Natural killer cell treated with Interleukin-12 subunit alpha and Interleukin-12 subunit beta and Interleukin-15 and Interleukin-18, amount 100 ng/mL, for 72 hours (primary cell): ENCODE results near the gene MIGA2. TPM values are rescaled to one million over a fixed set of nuclear protein-coding genes. Genes with fewer than 3 reads are reported as not detected.

Experiments
- ATAC-seq, 2 donors: fragments of 150-1000 bp; cut with Tn5 transposase in 1 of 2; sonication (Bioruptor Pico), chemical (Tn5 transposase) in 1 of 2; 2 replicates each; pipeline ENCODE4 v1.10.0; 2021
- DNase-seq: peaks from one replicate; pipeline ENCODE4 v3.0.0; 2022; ENCODE audit warnings: low spot score
- H3K27ac Mint-ChIP-seq, 2 donors: 1 replicate in 1 of 2; 2 replicates in 1 of 2; pipeline ENCODE4 v1.8.0; 2022; ENCODE audit warnings: mixed read lengths in 2 of 2, mild to moderate bottlenecking in 1 of 2, moderate library complexity in 1 of 2
- H3K27me3 Mint-ChIP-seq, 2 donors: 1 replicate in 1 of 2; 2 replicates in 1 of 2; pipeline ENCODE4 v1.8.0; 2022; ENCODE audit warnings: mixed read lengths in 2 of 2
- H3K36me3 Mint-ChIP-seq: one replicate; pipeline ENCODE4 v1.8.0; 2022; ENCODE audit warnings: mixed read lengths
- H3K4me1 Mint-ChIP-seq, 2 donors: 1 replicate in 1 of 2; 2 replicates in 1 of 2; pipeline ENCODE4 v1.8.0; 2022; ENCODE audit warnings: low read depth in 2 of 2, mixed read lengths in 2 of 2, mild to moderate bottlenecking in 1 of 2
- H3K4me3 Mint-ChIP-seq: one replicate; pipeline ENCODE4 v1.8.0; 2022; ENCODE audit warnings: mixed read lengths
- H3K9me3 Mint-ChIP-seq: 2 replicates; pipeline ENCODE4 v1.8.0; 2022; ENCODE audit warnings: mixed read lengths
- total RNA-seq, 2 donors: library from RNA; stranded (reverse); gene quantifications; one replicate each; pipeline ENCODE4 v1.2.3, GENCODE V29; 2022

The MIGA2 gene
- total RNA-seq, 2 donors from 2014 or later, result 42.4 to 82.6 TPM

DNA sequence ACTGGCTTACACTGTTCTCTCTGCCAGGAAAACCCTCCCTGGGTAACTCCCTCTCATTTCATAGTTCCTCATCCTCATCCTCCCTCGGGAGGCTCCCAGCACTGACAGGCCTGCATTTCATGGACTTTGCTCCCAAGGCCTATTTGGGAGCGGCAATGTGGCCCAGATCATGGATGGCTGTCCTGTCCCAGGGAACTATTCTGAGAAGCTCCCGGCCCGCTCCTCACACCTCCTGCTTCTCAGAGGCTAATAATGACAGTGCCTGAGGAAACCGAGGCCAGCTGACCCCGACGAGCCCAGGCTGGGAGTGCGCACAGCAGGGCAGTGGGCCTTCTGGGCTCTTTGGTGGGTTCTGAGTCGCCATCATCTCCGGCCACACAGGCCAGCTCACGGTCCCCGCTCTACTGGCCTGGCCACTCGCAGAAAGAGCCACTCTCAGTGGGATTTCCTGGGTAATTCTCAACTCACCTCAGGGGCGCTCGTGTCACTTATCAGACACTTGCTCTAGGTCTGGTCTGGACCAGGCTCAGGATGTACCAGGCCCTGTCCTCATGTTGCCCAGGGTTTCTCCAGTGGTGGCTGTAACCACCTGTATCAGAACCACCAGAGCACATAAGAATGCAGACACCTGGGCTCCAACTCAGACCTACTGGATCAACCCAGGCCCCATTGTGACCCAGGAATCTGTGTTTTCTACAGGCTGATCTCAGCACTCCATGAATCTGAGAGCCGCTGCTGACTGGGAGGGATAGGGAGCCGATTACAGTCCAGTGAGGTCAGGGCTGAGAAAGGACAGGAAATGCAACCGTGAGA, 42.5 kb downstream of the MIGA2 start:
- no peaks in the 10 kb centered on the region for H3K9me3 Mint-ChIP-seq
- H3K27ac Mint-ChIP-seq, result no peak overlapping the region
- H3K36me3 Mint-ChIP-seq, result no peaks in the 10 kb centered on the region
- peaks cover 12 to 25% of the 10 kb centered on the region in 2 donors for H3K4me1 Mint-ChIP-seq
- peak overlapping the region; percentile 95 for H3K4me3 Mint-ChIP-seq
- ATAC-seq (no peak), DNase-seq (no peak)
- H3K27me3 Mint-ChIP-seq, result no peaks in the 10 kb centered on the region

GRCh38 chr9:129079829-129080228, 43.4 kb downstream of the MIGA2 start:
- H3K4me3 Mint-ChIP-seq, result peak overlapping the region; percentile 95
- H3K36me3 Mint-ChIP-seq, result no peaks in the 10 kb centered on the region
- no peak for DNase-seq
- no peaks in the 10 kb centered on the region for H3K27me3 Mint-ChIP-seq
- H3K27ac Mint-ChIP-seq, result peak overlapping the region in 1 of 2 donors; percentile 87
- ATAC-seq, result no peak
- H3K9me3 Mint-ChIP-seq, result no peaks in the 10 kb centered on the region
- peaks cover 14 to 25% of the 10 kb centered on the region in 2 donors for H3K4me1 Mint-ChIP-seq

DNA sequence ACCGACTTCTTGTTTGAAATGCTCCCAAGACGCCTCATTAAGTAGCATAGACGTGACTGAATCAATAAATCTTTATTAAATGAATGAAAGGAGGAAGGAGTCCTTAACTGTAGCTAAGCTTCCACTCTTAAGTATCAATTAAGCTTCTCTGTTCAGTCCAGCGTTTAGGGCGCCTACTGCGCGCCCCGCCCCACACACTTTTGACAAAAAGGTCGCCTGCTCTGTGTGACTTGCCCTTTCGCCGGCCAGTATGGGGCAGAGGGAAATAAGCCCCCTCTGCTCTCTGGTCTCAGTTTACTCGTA, 43.8 kb downstream of the MIGA2 start:
- peaks cover 17 to 25% of the 10 kb centered on the region in 2 donors for H3K4me1 Mint-ChIP-seq
- no peaks in the 10 kb centered on the region for H3K27me3 Mint-ChIP-seq
- H3K36me3 Mint-ChIP-seq, result no peaks in the 10 kb centered on the region
- H3K9me3 Mint-ChIP-seq, result no peaks in the 10 kb centered on the region
- ATAC-seq (no peak), DNase-seq (no peak)
- H3K27ac Mint-ChIP-seq, result peak overlapping the region; percentile 66 to 87
- peak overlapping the region; percentile 95 for H3K4me3 Mint-ChIP-seq

DNA sequence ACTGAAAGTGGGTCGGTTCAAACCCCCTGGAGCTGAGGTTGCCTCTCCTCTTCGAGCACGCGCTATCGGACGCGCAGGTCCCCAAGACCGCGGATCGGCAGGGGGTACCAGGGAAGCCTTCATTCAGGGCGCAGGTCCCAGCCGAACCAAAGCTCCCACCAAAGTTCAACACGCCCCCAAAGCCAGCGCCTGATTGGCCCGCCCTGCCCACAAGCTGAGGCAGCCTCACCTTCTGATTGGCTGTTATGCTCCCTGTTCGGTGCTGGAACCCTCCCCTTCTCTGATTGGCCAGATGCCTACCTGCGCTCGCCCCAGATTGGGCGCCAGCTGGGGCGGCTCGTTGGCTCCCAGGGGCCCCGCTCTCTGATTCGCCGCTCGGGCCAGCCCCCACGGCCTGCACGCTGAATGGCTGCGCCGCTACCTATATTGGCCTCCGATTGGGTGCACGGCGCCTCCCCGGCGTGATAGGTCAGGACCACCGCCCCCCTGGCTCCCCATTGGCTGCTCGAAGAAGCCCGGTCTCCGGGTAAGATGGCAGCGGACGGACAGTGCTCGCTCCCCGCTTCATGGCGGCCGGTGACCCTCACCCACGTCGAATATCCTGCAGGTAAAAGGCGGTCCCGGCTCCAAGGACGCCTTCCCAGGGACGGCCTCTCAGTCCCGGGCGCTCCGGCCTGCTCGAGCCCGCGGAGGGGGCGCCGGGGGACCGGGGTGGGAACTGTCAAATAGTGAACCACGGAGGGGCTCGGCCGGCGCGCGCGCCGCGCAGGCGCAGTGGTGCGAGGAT, 44.4 kb downstream of the MIGA2 start, which contains the start of gene DOLPP1:
DOLPP1 (plus strand) TSS at position 511 of the 787 bp plus-strand sequence; CDS start at position 532, 21 bp downstream.
- H3K27ac Mint-ChIP-seq, result peak within 1 kb of the TSS; percentile 66 to 87
- H3K27me3 Mint-ChIP-seq, result no peaks in the 10 kb centered on the region
- no peaks in the 10 kb centered on the region for H3K9me3 Mint-ChIP-seq
- peaks cover 17 to 25% of the 10 kb centered on the region in 2 donors for H3K4me1 Mint-ChIP-seq
- H3K36me3 Mint-ChIP-seq, result no peaks in the 10 kb centered on the region
- DNase-seq, result peak; percentile 100
- peak within 1 kb of the TSS; percentile 95 for H3K4me3 Mint-ChIP-seq
- peak; percentile 98 for ATAC-seq

- Mint-ChIP-seq H3K4me3 (peak overlapping the region; percentile 95), H3K27ac (peak overlapping the region; percentile 66 to 87), H3K4me1 (peaks cover 17 to 25% of the 10 kb centered on the region in 2 donors), H3K27me3 (no peaks in the 10 kb centered on the region), H3K9me3 (no peaks in the 10 kb centered on the region), H3K36me3 (no peaks in the 10 kb centered on the region)
- no peak for DNase-seq
- ATAC-seq, result no peak
Measured at GRCh38 chr9:129081388-129081904, 45.0 kb downstream of the MIGA2 start.

DNA sequence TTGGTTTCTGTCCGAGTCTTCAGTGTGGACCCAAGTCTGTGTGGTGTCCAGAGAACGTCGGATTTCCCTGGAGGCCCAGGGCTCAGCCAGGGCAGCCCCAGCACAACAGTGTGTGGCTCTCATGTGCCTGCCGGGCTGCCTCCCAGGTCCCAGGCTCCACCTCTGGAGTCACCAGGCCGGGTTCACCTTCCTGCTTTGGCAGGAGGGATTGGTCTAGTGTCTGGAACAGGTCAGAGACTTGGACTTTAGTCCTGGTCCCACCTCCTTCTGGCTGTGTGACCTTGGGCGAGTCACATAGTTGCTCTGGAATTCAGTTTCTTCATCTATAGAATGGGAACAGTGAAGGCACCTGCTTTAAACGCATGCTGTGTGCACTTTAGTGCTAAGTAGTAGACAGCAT, 47.7 kb downstream of the MIGA2 start:
- Mint-ChIP-seq H3K4me3 (no peak overlapping the region), H3K9me3 (no peaks in the 10 kb centered on the region), H3K4me1 (peaks cover 17 to 19% of the 10 kb centered on the region in 2 donors), H3K36me3 (no peaks in the 10 kb centered on the region), H3K27me3 (no peaks in the 10 kb centered on the region), H3K27ac (no peak overlapping the region)
- ATAC-seq (no peak), DNase-seq (no peak)

DNA sequence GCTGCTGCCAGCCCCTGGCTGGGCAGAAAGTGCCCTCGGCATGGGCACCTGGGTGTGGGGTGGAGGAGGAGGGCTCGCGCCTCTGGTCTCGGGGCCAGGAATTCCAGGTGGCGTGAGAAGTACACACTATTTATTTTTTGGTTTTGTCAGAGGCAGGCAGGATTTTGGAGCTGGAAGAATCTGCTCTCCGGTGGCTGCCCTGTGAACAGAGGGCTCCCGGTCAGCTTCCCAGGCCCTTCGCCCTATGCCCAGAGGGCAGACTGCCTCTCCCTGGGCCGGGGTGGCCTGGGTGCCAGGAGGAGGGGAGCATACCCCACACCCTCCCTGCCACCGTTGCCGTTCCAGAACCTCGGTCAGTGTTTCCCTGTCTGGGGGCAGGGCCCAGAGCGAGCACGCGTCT, 52.8 kb downstream of the MIGA2 start:
- H3K27ac Mint-ChIP-seq, result no peak overlapping the region
- no peaks in the 10 kb centered on the region for H3K9me3 Mint-ChIP-seq
- H3K4me1 Mint-ChIP-seq, result peaks cover 0 to 5% of the 10 kb centered on the region in 2 donors
- no peaks in the 10 kb centered on the region for H3K36me3 Mint-ChIP-seq
- ATAC-seq, result no peak
- DNase-seq, result no peak
- H3K27me3 Mint-ChIP-seq, result no peaks in the 10 kb centered on the region
- H3K4me3 Mint-ChIP-seq, result no peak overlapping the region

DNA sequence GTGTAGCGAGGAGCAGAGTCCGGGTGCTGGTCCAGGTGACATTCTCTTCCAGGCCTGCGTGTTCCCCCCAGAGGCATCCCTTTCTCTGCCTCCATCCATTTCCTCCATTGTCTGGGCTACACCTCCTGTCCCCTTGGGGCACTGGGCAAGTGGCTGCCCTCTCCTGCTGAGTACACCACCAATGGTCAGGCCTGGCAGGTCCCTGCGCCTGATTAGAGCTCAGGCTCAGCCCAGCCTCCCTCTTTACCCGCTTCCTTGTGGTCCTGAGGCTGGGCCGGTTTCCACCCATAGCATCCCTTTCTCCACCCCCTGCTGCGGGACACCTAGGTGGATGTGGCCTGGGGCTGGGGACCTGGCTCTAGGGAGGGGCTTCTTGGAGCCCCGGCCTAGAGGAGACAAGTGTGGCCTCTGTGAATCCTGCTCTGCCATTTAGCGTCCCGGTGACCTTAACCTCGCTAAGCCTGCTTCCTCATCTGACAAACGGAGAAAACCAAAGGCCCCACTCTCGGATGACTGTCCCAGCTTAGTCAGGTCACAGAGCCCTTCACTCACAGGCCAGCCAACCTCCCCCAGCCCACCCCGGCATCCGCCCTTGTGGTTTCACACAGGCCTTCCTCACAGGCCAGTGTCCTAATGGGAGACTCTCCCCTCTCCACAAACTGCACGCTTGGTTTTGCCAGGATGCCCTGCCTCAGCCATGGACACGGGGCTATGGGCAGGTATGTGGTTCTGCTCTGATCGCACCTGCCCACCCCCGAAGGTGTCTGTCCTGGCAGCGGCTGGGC, 57.4 kb downstream of the MIGA2 start:
- ATAC-seq, result peak in 1 of 2 donors; percentile 21
- Mint-ChIP-seq H3K27me3 (no peaks in the 10 kb centered on the region), H3K4me3 (no peak overlapping the region), H3K9me3 (no peaks in the 10 kb centered on the region), H3K36me3 (no peaks in the 10 kb centered on the region), H3K27ac (no peak overlapping the region), H3K4me1 (no peaks in the 10 kb centered on the region)
- no peak for DNase-seq

DNA sequence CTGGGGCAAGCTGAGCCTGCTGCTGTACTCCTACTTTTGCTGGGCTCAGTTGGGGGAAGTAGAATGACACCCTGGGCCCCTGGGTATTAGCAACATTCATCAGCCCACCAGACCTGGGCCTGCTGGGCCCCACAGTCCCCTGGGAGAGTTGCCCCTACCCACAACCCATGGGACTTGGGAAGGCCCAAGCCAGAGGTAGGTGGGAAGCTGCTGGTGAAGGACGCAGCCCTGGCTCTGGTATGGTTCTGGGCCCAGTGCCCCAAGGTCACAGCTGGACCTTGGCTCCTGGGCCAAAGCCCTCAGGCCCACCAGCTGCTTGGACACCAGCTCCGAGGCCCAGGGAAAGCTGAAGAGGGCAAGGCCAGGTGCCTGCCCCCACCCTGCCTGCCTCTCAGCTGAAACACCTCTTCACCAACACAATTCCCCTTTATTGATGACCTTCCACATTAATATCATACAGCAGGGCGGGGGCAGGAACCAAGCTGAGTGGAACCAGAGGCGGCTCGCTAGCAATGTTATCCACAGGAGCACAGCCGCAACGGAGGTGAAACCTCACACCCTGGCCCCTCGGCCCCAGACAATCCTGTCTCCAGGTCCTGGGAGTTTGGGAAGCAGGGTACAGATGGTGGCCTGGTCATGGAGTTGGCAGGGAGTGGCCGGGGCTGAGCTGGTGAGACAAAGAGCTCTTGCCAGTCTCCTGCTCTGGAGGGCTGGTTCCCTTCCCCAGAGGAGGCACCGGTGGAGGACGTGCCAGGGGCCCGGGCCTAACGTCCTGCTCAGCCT, 58.2 kb downstream of the MIGA2 start:
- no peak overlapping the region for H3K4me3 Mint-ChIP-seq
- DNase-seq, result no peak
- H3K4me1 Mint-ChIP-seq, result no peaks in the 10 kb centered on the region
- H3K36me3 Mint-ChIP-seq, result no peaks in the 10 kb centered on the region
- no peaks in the 10 kb centered on the region for H3K9me3 Mint-ChIP-seq
- H3K27me3 Mint-ChIP-seq, result no peaks in the 10 kb centered on the region
- H3K27ac Mint-ChIP-seq, result no peak overlapping the region
- peak; percentile 5 to 22 for ATAC-seq

DNA sequence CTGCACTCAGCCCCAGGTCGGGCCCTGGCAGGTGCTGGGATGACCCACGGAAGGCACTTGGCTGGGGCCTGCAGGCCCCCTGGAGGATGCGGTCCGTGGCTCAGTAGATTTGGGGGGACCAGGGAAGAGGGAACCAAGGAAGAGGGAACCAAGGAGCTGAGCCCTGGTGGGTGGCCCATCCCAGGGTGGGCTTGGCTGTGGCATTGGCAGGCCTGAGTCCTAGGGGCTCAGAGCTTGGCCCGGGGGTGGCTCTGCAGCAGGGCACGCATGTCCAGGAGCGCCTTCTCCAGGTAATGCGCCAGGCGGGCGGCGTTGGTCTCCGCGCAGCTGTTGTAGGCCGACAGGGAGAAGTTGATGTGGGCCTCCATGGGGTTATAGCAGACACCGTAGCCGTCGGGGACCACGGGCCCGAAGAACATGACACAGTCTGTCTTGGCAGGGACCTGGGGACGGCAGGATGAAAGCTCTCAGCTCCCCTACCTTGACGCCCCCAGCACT, 58.8 kb downstream of the MIGA2 start:
- no peak for ATAC-seq
- no peak overlapping the region for H3K27ac Mint-ChIP-seq
- no peaks in the 10 kb centered on the region for H3K27me3 Mint-ChIP-seq
- no peaks in the 10 kb centered on the region for H3K4me1 Mint-ChIP-seq
- no peak for DNase-seq
- H3K9me3 Mint-ChIP-seq, result no peaks in the 10 kb centered on the region
- H3K36me3 Mint-ChIP-seq, result no peaks in the 10 kb centered on the region
- no peak overlapping the region for H3K4me3 Mint-ChIP-seq

- Mint-ChIP-seq H3K27me3 (no peaks in the 10 kb centered on the region), H3K36me3 (no peaks in the 10 kb centered on the region), H3K9me3 (no peaks in the 10 kb centered on the region), H3K27ac (no peak overlapping the region), H3K4me3 (no peak overlapping the region), H3K4me1 (no peaks in the 10 kb centered on the region)
- DNase-seq, result no peak
- ATAC-seq, result no peak
Measured at GRCh38 chr9:129095908-129096307, 59.5 kb downstream of the MIGA2 start.

DNA sequence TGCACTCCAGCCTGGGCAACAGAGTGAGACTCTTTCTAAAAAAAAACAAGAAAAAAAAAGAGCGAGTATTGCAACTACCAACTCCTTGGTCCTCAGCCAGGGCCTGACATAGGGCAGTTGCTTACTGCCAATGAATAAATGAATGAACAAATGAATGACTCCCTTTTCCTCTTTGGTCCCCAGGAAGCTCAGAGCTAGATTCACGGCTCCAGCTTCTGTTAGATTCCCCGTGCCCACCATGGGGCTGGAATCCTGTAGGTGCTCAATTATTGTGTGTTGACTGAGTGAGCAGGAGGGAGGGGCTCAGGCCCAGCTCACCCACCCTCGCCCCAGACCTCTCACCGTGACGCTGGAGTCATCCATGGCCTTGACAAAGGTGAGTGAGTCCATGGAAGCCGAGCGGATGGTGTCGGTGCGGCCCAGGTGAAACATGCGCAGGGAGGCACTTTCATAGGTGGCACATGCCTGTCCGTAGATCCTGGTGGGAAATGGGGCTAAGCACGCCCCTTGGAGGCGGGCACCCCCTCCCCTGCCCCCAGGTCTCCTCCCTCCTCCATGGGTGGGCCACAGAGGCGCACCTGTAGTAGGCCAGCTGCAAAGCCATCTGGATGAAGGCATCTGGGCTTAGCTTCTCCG, 61.4 kb downstream of the MIGA2 start:
- DNase-seq (no peak), ATAC-seq (no peak)
- Mint-ChIP-seq H3K4me3 (no peak overlapping the region), H3K27ac (no peak overlapping the region), H3K9me3 (no peaks in the 10 kb centered on the region), H3K4me1 (no peaks in the 10 kb centered on the region), H3K36me3 (no peaks in the 10 kb centered on the region), H3K27me3 (no peaks in the 10 kb centered on the region)
